Neural cell (in vitro differentiated cells): ENCODE measurements around the gene MAGI1. TPM values are rescaled to one million over a fixed set of nuclear protein-coding genes. Genes with fewer than 3 reads are reported as not detected.

ENCODE experiments used
- H2AFZ ChIP-seq: fragments of 200-600, 300-800 bp; sonication (generic), shearing (Covaris generic); 2 replicates; pipeline ENCODE4 v1.6.0; 2014; ENCODE audit warnings: low read depth, mild to moderate bottlenecking, antibody characterized with exemption, low read length, moderate library complexity
- H3F3A ChIP-seq: fragments of 200-600 bp; shearing (Covaris generic); 2 replicates; pipeline ENCODE4 v1.6.1; 2016; ENCODE audit warnings: mild to moderate bottlenecking, moderate library complexity, mixed read lengths, antibody characterized with exemption, low read length; ENCODE audit not compliant: insufficient read depth, poor library complexity, severe bottlenecking
- H3K27ac ChIP-seq: fragments of 200-600, 300-800 bp; sonication (generic), shearing (Covaris generic); 2 replicates; pipeline ENCODE4 v1.5.1; 2014; ENCODE audit warnings: mild to moderate bottlenecking, low read length, moderate library complexity
- H3K27me3 ChIP-seq: fragments of 300-800, 200-600 bp; sonication (generic), shearing (Covaris generic); 2 replicates; pipeline ENCODE4 v1.6.0; 2014; ENCODE audit warnings: mild to moderate bottlenecking, low read depth, low read length, moderate library complexity; ENCODE audit not compliant: insufficient read depth
- H3K36me3 ChIP-seq: fragments of 300-800, 200-600 bp; sonication (generic), shearing (Covaris generic); 2 replicates; pipeline ENCODE4 v1.5.1; 2014; ENCODE audit warnings: mild to moderate bottlenecking, antibody characterized with exemption, low read length, moderate library complexity; ENCODE audit not compliant: insufficient read depth
- H3K4me2 ChIP-seq: fragments of 300-800, 200-600 bp; sonication (generic), shearing (Covaris generic); 2 replicates; pipeline ENCODE4 v1.6.0; 2014; ENCODE audit warnings: mild to moderate bottlenecking, low read length
- H3K4me3 ChIP-seq: fragments of 300-800, 200-600 bp; sonication (generic), shearing (Covaris generic); 2 replicates; pipeline ENCODE4 v1.5.1; 2014; ENCODE audit warnings: mild to moderate bottlenecking, low read length, moderate library complexity
- H3K79me2 ChIP-seq: fragments of 200-600 bp; shearing (Covaris generic); replicated peaks from 2 replicates; pipeline ENCODE4 v1.6.0; 2014; ENCODE audit warnings: mild to moderate bottlenecking, low read length, moderate library complexity; ENCODE audit not compliant: insufficient read depth
- H3K9ac ChIP-seq: fragments of 300-800, 200-600 bp; sonication (generic), shearing (Covaris generic); 2 replicates; pipeline ENCODE4 v1.6.1; 2016; ENCODE audit warnings: mild to moderate bottlenecking, low read length, mixed read lengths
- H3K9me2 ChIP-seq: fragments of 200-600 bp; shearing (Covaris generic); 2 replicates; pipeline ENCODE4 v1.6.1; 2016; ENCODE audit warnings: mild to moderate bottlenecking, low read length, mixed read lengths; ENCODE audit not compliant: insufficient read depth
- H3K9me3 ChIP-seq: fragments of 200-600, 300-800 bp; sonication (generic), shearing (Covaris generic); 2 replicates; pipeline ENCODE4 v1.6.1; 2016; ENCODE audit warnings: mild to moderate bottlenecking, mixed run types, low read length, moderate library complexity, mixed read lengths
- H4K20me1 ChIP-seq: fragments of 200-600 bp; shearing (Covaris generic); 2 replicates; pipeline ENCODE4 v1.6.1; 2016; ENCODE audit warnings: mild to moderate bottlenecking, mixed run types; ENCODE audit not compliant: insufficient read depth
- EP300 ChIP-seq: fragments of 450-650 bp; conservative IDR thresholded peaks from 2 replicates; pipeline ENCODE4 v1.6.1; 2014; ENCODE audit warnings: antibody characterized with exemption, mild to moderate bottlenecking, moderate library complexity; ENCODE audit not compliant: poor library complexity, severe bottlenecking
- EZH2 ChIP-seq: fragments of 200-600, 300-800 bp; shearing (Covaris generic), sonication (generic); IDR thresholded peaks from 2 replicates; pipeline ENCODE4 v1.6.1; 2014; ENCODE audit warnings: antibody characterized with exemption, low read length, borderline replicate concordance, mild to moderate bottlenecking; ENCODE audit not compliant: insufficient read depth, poor library complexity, severe bottlenecking
- MXI1 ChIP-seq: fragments of 450-650 bp; conservative IDR thresholded peaks from 2 replicates; pipeline ENCODE4 v1.6.1; 2014; ENCODE audit warnings: antibody characterized with exemption, mild to moderate bottlenecking; ENCODE audit not compliant: poor library complexity, severe bottlenecking
- POLR2AphosphoS5 ChIP-seq: IDR thresholded peaks from 2 replicates; pipeline ENCODE4 v1.6.1; 2012
- RAD21 ChIP-seq: fragments of 450-650 bp; conservative IDR thresholded peaks from 2 replicates; pipeline ENCODE4 v1.6.1; 2014; ENCODE audit warnings: antibody characterized with exemption, mild to moderate bottlenecking, moderate library complexity
- SMC3 ChIP-seq: fragments of 450-650 bp; conservative IDR thresholded peaks from 2 replicates; pipeline ENCODE4 v1.6.1; 2014; ENCODE audit warnings: antibody characterized with exemption, mild to moderate bottlenecking, moderate library complexity; ENCODE audit not compliant: poor library complexity
- TAF1 ChIP-seq: IDR thresholded peaks from 2 replicates; pipeline ENCODE4 v1.6.1; 2012; ENCODE audit warnings: low read depth
- polyA plus RNA-seq: library from polyadenylated mRNA; depleted of rRNA; stranded (reverse); fragments of >200 nt; gene quantifications from 2 replicates; pipeline ENCODE4 v1.2.3, GENCODE V29; 2014
- TF ChIP-seq, protein P1 (sequence below): fragments of 450-650 bp; IDR thresholded peaks from 2 replicates; pipeline ENCODE4 v1.5.1; 2014; ENCODE audit warnings: antibody characterized with exemption, mild to moderate bottlenecking, moderate library complexity; ENCODE audit not compliant: poor library complexity, severe bottlenecking
- TF ChIP-seq, protein P2 (sequence below): IDR thresholded peaks from 2 replicates; pipeline ENCODE4 v1.6.1; 2012; ENCODE audit warnings: borderline replicate concordance

MAGI1 gene
- polyA plus RNA-seq, 1 donor from 2014 or later, result 44.7 TPM

DNA sequence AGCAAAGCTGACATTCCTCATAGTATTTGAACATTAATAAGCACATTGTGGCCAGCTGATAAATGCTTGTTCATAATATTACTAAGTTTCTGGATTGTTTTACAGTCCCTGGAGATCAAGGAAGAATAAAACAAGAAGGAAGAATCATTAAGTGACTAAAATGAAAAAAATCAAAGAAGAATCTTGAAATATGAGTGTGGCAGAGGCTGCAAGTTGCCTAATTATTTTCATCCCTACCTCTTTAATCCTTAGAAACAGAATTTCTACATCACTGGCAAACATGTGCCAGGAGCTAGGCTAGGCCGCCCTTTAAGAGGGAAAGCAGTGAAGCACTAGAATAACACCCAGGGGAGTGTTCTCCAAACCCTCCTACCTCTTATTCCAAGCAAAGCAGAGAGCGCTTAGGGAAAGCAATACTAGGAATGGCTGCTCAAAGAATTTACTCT lies 98.9 kb downstream of the MAGI1 start:
- Histone ChIP-seq H2AFZ (no peak overlapping the region), H3K4me3 (no peak overlapping the region), H3K9me2 (no peaks in the 10 kb centered on the region), H3K27me3 (no peaks in the 10 kb centered on the region), H3K27ac (no peak overlapping the region), H3F3A (no peaks in the 10 kb centered on the region), H4K20me1 (no peaks in the 10 kb centered on the region), H3K4me2 (no peak overlapping the region), H3K36me3 (no peaks in the 10 kb centered on the region), H3K9ac (no peak overlapping the region), H3K79me2 (no peaks in the 10 kb centered on the region), H3K9me3 (no peaks in the 10 kb centered on the region)
- TF ChIP-seq, protein P1, sequence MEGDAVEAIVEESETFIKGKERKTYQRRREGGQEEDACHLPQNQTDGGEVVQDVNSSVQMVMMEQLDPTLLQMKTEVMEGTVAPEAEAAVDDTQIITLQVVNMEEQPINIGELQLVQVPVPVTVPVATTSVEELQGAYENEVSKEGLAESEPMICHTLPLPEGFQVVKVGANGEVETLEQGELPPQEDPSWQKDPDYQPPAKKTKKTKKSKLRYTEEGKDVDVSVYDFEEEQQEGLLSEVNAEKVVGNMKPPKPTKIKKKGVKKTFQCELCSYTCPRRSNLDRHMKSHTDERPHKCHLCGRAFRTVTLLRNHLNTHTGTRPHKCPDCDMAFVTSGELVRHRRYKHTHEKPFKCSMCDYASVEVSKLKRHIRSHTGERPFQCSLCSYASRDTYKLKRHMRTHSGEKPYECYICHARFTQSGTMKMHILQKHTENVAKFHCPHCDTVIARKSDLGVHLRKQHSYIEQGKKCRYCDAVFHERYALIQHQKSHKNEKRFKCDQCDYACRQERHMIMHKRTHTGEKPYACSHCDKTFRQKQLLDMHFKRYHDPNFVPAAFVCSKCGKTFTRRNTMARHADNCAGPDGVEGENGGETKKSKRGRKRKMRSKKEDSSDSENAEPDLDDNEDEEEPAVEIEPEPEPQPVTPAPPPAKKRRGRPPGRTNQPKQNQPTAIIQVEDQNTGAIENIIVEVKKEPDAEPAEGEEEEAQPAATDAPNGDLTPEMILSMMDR, result no peak

DNA sequence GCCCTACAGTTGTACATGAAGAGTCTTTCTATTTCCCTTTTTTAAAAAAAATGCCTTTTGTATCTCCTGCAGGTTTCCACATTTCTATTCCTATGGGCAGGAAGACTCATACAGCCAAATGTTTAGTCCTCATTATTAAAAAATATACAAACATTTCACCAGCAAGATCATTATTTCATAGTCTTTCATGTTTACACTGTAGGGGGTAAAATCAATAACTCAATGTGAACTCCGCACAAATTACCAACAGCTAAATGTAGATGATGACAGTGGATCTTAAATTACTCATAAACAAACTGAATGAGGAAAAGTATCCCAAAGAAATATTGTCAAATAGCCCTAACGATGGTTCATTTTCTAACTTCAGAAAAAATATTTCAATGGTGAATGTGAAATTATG lies 99.5 kb downstream of the MAGI1 start:
- Histone ChIP-seq H2AFZ (no peak overlapping the region), H3K4me3 (no peak overlapping the region), H3F3A (no peaks in the 10 kb centered on the region), H3K4me2 (no peak overlapping the region), H3K9me3 (no peaks in the 10 kb centered on the region), H3K27me3 (no peaks in the 10 kb centered on the region), H3K9ac (no peak overlapping the region), H4K20me1 (no peaks in the 10 kb centered on the region), H3K27ac (no peak overlapping the region), H3K79me2 (no peaks in the 10 kb centered on the region), H3K9me2 (no peaks in the 10 kb centered on the region), H3K36me3 (no peaks in the 10 kb centered on the region)
- TF ChIP-seq MXI1 (no peak), EZH2 (no peak), TAF1 (no peak), SMC3 (no peak)

DNA sequence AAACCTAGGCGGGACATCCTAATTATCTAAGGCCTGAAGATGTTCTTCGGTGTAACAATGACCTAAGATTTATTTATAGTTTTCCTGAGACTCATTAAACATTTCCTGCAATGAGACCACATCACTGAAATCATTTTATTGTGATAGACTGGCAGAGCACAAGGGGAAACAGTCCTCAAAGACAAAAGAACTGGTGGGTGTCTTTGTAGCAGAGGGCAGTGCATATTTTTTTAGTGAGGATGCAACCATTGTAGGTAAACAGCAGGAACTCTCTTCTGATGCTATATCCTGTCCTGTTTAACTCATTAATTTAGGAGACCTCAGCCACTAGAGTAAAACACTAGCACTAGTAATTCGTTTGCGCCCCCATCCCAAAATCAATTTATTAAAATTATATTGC lies 100.0 kb downstream of the MAGI1 start:
- no peaks in the 10 kb centered on the region for H3K36me3 ChIP-seq
- H4K20me1 ChIP-seq, result no peaks in the 10 kb centered on the region
- H3K4me2 ChIP-seq, result no peak overlapping the region
- no peaks in the 10 kb centered on the region for H3K9me3 ChIP-seq
- no peaks in the 10 kb centered on the region for H3K9me2 ChIP-seq
- no peaks in the 10 kb centered on the region for H3K27me3 ChIP-seq
- H3K79me2 ChIP-seq, result no peaks in the 10 kb centered on the region
- no peaks in the 10 kb centered on the region for H3F3A ChIP-seq
- H3K9ac ChIP-seq, result no peak overlapping the region
- TF ChIP-seq, protein P1, result no peak
- no peak for TF ChIP-seq EZH2
- TF ChIP-seq TAF1, result no peak
- TF ChIP-seq, protein P2, sequence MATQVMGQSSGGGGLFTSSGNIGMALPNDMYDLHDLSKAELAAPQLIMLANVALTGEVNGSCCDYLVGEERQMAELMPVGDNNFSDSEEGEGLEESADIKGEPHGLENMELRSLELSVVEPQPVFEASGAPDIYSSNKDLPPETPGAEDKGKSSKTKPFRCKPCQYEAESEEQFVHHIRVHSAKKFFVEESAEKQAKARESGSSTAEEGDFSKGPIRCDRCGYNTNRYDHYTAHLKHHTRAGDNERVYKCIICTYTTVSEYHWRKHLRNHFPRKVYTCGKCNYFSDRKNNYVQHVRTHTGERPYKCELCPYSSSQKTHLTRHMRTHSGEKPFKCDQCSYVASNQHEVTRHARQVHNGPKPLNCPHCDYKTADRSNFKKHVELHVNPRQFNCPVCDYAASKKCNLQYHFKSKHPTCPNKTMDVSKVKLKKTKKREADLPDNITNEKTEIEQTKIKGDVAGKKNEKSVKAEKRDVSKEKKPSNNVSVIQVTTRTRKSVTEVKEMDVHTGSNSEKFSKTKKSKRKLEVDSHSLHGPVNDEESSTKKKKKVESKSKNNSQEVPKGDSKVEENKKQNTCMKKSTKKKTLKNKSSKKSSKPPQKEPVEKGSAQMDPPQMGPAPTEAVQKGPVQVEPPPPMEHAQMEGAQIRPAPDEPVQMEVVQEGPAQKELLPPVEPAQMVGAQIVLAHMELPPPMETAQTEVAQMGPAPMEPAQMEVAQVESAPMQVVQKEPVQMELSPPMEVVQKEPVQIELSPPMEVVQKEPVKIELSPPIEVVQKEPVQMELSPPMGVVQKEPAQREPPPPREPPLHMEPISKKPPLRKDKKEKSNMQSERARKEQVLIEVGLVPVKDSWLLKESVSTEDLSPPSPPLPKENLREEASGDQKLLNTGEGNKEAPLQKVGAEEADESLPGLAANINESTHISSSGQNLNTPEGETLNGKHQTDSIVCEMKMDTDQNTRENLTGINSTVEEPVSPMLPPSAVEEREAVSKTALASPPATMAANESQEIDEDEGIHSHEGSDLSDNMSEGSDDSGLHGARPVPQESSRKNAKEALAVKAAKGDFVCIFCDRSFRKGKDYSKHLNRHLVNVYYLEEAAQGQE, result no peak
- TF ChIP-seq EP300, result no peak
- TF ChIP-seq POLR2AphosphoS5, result no peak
- no peak for TF ChIP-seq SMC3
- TF ChIP-seq MXI1, result no peak
- no peak for TF ChIP-seq RAD21
- H3K4me3 ChIP-seq, result no peak overlapping the region
- H3K27ac ChIP-seq, result no peak overlapping the region
- H2AFZ ChIP-seq, result no peak overlapping the region
